Gastroesophageal sphincter (tissue), 4 donors: ENCODE results near the gene SLC35C1. TPM values are rescaled to one million over a fixed set of nuclear protein-coding genes. Genes with fewer than 3 reads are reported as not detected.

Experiments used
- ATAC-seq: fragments of 150-250 bp; one replicate; pipeline ENCODE4 v1.9.1; 2016; ENCODE audit warnings: mild to moderate bottlenecking, moderate library complexity
- H3K27ac ChIP-seq, 4 donors: fragments of 200-600 bp; sonication (generic) in 3 of 4; 1 replicate in 3 of 4; 2 replicates in 1 of 4; pipeline ENCODE4 v1.5.1; 2016 to 2019
- H3K27me3 ChIP-seq: fragments of 200-600 bp; sonication (generic); one replicate; pipeline ENCODE4 v1.5.1; 2019
- H3K36me3 ChIP-seq, 2 donors: fragments of 200-600 bp; sonication (generic); one replicate each; pipeline ENCODE4 v1.5.1; 2019; ENCODE audit warnings: control low read depth in 1 of 2
- H3K4me1 ChIP-seq, 3 donors: fragments of 200-600 bp; sonication (generic); 1 replicate in 2 of 3; 2 replicates in 1 of 3; pipeline ENCODE4 v1.5.1; 2016 to 2019; ENCODE audit warnings: control low read depth in 2 of 3
- H3K4me3 ChIP-seq, 2 donors: fragments of 200-600 bp; sonication (generic); one replicate each; pipeline ENCODE4 v1.5.1; 2019; ENCODE audit warnings: mild to moderate bottlenecking in 1 of 2, moderate library complexity in 1 of 2
- H3K9me3 ChIP-seq, 3 donors: fragments of 200-600 bp; sonication (generic); one replicate each; pipeline ENCODE4 v1.5.1; 2017 to 2019; ENCODE audit warnings: control low read depth in 2 of 3
- EP300 ChIP-seq: sonication (generic); formaldehyde crosslinking; IDR thresholded peaks from one replicate; pipeline ENCODE4 v1.6.1; 2017; ENCODE audit warnings: antibody characterized with exemption, mild to moderate bottlenecking
- POLR2A ChIP-seq, 2 donors: fragments of 450-650 bp; IDR thresholded peaks; one replicate each; pipeline ENCODE4 v1.6.1; 2017; ENCODE audit warnings: antibody characterized with exemption in 2 of 2, mild to moderate bottlenecking in 2 of 2, moderate library complexity in 1 of 2
- POLR2AphosphoS5 ChIP-seq: sonication (generic); formaldehyde crosslinking; IDR thresholded peaks from one replicate; pipeline ENCODE4 v1.6.1; 2017; ENCODE audit warnings: antibody characterized with exemption
- WGBS, 2 donors: methylation state at CpG; one replicate each; pipeline ENCODE4 v1.1.5; 2018; ENCODE audit warnings: low coverage in 1 of 2; 5-methylcytosine and 5-hydroxymethylcytosine counted together
- total RNA-seq, 4 donors: library from RNA; depleted of rRNA; stranded (reverse); fragments of >200 nt; gene quantifications; one replicate each; pipeline ENCODE4 v1.1.0, GENCODE V29; 2016
- TF ChIP-seq, protein P1 (sequence below), 4 experiments: fragments of 200-600 bp in 2 of 4; fragments of 450-650 bp in 2 of 4; sonication (generic) in 1 of 4; IDR thresholded peaks; one replicate each; pipeline ENCODE4 v1.5.1; 2017 to 2019; ENCODE audit warnings: antibody characterized with exemption in 4 of 4, mild to moderate bottlenecking in 2 of 4, moderate library complexity in 2 of 4

SLC35C1 gene
- total RNA-seq, 4 donors from 2014 or later = 6.8 to 22.3 (median 8.5) TPM

DNA sequence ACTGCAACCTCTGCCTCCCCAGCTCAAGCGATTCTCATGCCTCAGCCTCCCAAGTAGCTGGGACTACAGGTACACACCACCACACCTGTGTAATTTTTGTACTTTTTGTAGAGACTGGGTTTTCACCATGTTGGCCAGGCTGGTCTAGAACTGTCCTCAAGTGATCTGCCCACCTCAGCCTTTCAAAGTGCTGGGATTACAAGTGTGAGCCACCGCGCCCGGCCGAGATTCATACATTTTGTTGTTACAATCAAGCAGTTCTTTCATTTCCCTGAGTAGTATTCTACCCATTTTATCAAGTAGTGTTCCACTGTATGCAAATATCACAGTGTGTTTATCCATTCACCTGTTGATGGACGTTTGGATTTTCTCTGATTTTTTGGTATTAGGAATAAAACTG, 26.6 kb upstream of the SLC35C1 start:
- Histone ChIP-seq H3K4me3 (no peak overlapping the region), H3K27me3 (peaks cover 26% of the 10 kb centered on the region), H3K27ac (no peak overlapping the region), H3K36me3 (no peaks in the 10 kb centered on the region), H3K9me3 (no peaks in the 10 kb centered on the region), H3K4me1 (no peaks in the 10 kb centered on the region)
- no peak for ATAC-seq
- no peak for TF ChIP-seq POLR2A (IDR thresholded peaks at IDR 0.05)
- no peak for TF ChIP-seq POLR2AphosphoS5
- TF ChIP-seq, protein P1, sequence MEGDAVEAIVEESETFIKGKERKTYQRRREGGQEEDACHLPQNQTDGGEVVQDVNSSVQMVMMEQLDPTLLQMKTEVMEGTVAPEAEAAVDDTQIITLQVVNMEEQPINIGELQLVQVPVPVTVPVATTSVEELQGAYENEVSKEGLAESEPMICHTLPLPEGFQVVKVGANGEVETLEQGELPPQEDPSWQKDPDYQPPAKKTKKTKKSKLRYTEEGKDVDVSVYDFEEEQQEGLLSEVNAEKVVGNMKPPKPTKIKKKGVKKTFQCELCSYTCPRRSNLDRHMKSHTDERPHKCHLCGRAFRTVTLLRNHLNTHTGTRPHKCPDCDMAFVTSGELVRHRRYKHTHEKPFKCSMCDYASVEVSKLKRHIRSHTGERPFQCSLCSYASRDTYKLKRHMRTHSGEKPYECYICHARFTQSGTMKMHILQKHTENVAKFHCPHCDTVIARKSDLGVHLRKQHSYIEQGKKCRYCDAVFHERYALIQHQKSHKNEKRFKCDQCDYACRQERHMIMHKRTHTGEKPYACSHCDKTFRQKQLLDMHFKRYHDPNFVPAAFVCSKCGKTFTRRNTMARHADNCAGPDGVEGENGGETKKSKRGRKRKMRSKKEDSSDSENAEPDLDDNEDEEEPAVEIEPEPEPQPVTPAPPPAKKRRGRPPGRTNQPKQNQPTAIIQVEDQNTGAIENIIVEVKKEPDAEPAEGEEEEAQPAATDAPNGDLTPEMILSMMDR (IDR thresholded peaks at IDR 0.05) = no peak
- TF ChIP-seq EP300 = no peak
- 69 to 86% methylated on average over 3 to 6 of the region's 6 CpGs for WGBS, 2 donors

DNA sequence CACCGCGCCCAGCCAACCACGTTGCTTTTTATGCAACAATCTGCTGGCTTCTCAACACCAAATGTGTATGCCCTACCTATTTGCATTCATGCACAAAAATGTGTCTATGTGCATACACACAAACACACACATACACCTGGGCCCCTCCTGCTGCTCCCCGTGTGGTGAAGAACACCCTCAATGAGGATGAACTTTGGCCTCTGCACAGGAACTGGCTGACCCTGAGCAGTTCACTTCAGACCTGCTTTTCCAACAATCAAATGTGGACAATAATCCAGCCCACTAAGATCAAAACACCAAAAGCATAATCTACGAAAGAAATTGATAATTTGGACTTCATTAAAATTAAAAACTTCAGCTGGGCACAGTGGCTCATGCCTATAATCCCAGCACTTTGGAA, 25.3 kb upstream of the SLC35C1 start:
- no peak for ATAC-seq
- H3K4me3 ChIP-seq = no peak overlapping the region
- peaks cover 26% of the 10 kb centered on the region for H3K27me3 ChIP-seq
- WGBS, 2 donors = 68 to 79% methylated on average over 4 to 5 of the region's 5 CpGs
- no peaks in the 10 kb centered on the region for H3K9me3 ChIP-seq
- no peaks in the 10 kb centered on the region for H3K4me1 ChIP-seq
- no peaks in the 10 kb centered on the region for H3K36me3 ChIP-seq
- H3K27ac ChIP-seq = no peak overlapping the region
- TF ChIP-seq POLR2AphosphoS5 = no peak
- TF ChIP-seq, protein P1 (IDR thresholded peaks at IDR 0.05) = no peak
- no peak for TF ChIP-seq POLR2A (IDR thresholded peaks at IDR 0.05)
- no peak for TF ChIP-seq EP300

DNA sequence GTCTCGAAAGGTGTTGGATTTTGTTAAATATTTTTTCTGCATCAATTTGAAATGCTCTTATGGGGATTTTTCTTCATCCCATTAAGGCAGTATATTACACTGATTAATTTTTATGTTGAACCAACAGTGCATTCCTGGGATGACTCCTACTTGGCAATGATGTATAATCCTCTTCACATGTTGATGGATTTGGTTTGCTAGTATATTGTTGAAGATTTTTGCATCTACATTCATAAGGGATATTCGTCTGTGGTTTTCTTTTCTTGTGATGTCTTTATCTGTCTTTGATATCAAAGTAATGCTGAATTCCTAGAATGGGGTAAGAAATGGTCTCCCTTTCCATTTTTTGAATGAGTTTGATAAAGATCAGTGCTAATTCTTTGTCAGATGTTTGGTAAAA, 18.7 kb upstream of the SLC35C1 start:
- H3K4me1 ChIP-seq = no peaks in the 10 kb centered on the region
- no peaks in the 10 kb centered on the region for H3K36me3 ChIP-seq
- peaks cover 0 to 18% (median 0%) of the 10 kb centered on the region in 3 donors for H3K9me3 ChIP-seq
- H3K27me3 ChIP-seq = peaks cover 39% of the 10 kb centered on the region
- no peak for ATAC-seq
- WGBS, 2 donors = 60 to 63% methylated on average over 2 of the region's 2 CpGs
- no peak overlapping the region for H3K4me3 ChIP-seq
- TF ChIP-seq POLR2AphosphoS5 (no peak), EP300 (no peak), POLR2A (IDR thresholded peaks at IDR 0.05) (no peak)
- TF ChIP-seq, protein P1 (IDR thresholded peaks at IDR 0.05) = no peak
- no peak overlapping the region for H3K27ac ChIP-seq

DNA sequence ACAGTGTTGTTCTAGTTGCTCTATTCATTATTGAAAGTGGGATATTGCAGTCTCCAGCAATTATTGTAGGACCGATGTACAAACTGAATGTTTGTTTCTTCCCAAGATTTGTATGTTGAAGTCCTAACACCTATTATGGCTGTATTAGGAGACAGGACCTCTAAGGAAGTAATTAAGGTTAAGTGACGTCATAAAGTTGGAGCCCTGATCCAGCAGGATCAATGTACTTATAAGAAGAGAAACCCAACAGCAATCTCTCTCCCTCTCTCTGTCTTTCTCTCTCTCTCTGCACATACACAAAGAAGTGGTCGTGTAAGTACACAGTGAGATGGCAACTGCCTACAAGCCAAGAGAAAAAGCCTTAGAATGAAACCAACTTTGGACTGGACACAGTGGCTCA, 16.1 kb upstream of the SLC35C1 start:
- no peaks in the 10 kb centered on the region for H3K4me1 ChIP-seq
- H3K36me3 ChIP-seq = no peaks in the 10 kb centered on the region
- H3K27ac ChIP-seq = no peak overlapping the region
- peaks cover 0 to 18% (median 0%) of the 10 kb centered on the region in 3 donors for H3K9me3 ChIP-seq
- peaks cover 51% of the 10 kb centered on the region for H3K27me3 ChIP-seq
- TF ChIP-seq, protein P1 (IDR thresholded peaks at IDR 0.05) = no peak
- no peak for TF ChIP-seq POLR2AphosphoS5
- TF ChIP-seq EP300 = no peak
- TF ChIP-seq POLR2A (IDR thresholded peaks at IDR 0.05) = no peak
- H3K4me3 ChIP-seq = no peak overlapping the region
- WGBS, 2 donors = 100% methylated on average over 2 of the region's 3 CpGs
- ATAC-seq = no peak

DNA sequence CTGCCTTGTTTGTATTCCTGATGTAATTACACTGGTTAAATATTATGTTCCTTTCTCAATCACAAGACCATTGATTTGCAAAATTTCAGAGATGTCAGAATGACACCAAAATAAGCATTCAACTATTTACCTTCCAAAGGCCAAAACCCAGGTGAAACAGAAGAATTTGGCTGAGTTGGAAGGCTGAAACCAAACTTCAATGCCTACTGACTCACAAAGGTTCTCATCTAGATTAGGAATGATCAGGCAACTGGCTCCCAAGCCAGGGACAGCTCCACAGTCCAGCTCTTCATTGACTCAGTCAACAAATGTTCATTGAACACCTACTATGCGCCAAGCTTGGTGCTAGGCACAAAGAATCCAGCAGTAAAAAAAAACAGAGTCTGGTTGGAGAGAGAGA, 13.4 kb upstream of the SLC35C1 start:
- TF ChIP-seq EP300 = no peak
- TF ChIP-seq POLR2AphosphoS5 = no peak
- TF ChIP-seq POLR2A (IDR thresholded peaks at IDR 0.05) = no peak
- TF ChIP-seq, protein P1 (IDR thresholded peaks at IDR 0.05) = no peak
- no peaks in the 10 kb centered on the region for H3K4me1 ChIP-seq

More for the DNA sequence above, 13.4 kb upstream of the SLC35C1 start:
- Histone ChIP-seq H3K4me3 (no peak overlapping the region), H3K27me3 (peaks cover 51% of the 10 kb centered on the region), H3K27ac (no peak overlapping the region), H3K9me3 (peaks cover 0 to 12% (median 0%) of the 10 kb centered on the region in 3 donors), H3K36me3 (no peaks in the 10 kb centered on the region)
- ATAC-seq = no peak
- 83 to 86% methylated on average over 1 of the region's 1 CpG for WGBS, 2 donors
